Loucy (cell line): ENCODE results near the gene ABCC11.

ENCODE experiments used
- EZH2phosphoT487 ChIP-seq: fragments of 200-600 bp; IDR thresholded peaks from 2 replicates; pipeline ENCODE4 v1.6.1; 2018; ENCODE audit warnings: antibody characterized with exemption, mild to moderate bottlenecking, moderate library complexity, borderline replicate concordance
- TF ChIP-seq, protein P1 (sequence below): fragments of 200-600 bp; sonication (generic); conservative IDR thresholded peaks from 2 replicates; pipeline ENCODE4 v1.5.1; 2014; ENCODE audit warnings: mild to moderate bottlenecking, antibody characterized with exemption, low read length

- TF ChIP-seq, protein P1, sequence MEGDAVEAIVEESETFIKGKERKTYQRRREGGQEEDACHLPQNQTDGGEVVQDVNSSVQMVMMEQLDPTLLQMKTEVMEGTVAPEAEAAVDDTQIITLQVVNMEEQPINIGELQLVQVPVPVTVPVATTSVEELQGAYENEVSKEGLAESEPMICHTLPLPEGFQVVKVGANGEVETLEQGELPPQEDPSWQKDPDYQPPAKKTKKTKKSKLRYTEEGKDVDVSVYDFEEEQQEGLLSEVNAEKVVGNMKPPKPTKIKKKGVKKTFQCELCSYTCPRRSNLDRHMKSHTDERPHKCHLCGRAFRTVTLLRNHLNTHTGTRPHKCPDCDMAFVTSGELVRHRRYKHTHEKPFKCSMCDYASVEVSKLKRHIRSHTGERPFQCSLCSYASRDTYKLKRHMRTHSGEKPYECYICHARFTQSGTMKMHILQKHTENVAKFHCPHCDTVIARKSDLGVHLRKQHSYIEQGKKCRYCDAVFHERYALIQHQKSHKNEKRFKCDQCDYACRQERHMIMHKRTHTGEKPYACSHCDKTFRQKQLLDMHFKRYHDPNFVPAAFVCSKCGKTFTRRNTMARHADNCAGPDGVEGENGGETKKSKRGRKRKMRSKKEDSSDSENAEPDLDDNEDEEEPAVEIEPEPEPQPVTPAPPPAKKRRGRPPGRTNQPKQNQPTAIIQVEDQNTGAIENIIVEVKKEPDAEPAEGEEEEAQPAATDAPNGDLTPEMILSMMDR, result no peak
- TF ChIP-seq EZH2phosphoT487, result no peak
These were observed 3.4 kb upstream of the ABCC11 start for GRCh38 chr16:48250520-48251278.
